PC-9 (cell line): ENCODE data around the gene MAN1C1.

ENCODE experiments used
- EZH2 ChIP-seq: fragments of 200-600 bp; sonication (generic); IDR thresholded peaks from 2 replicates; pipeline ENCODE4 v1.8.0; 2017; ENCODE audit warnings: antibody characterized with exemption, low read depth
- TF ChIP-seq, protein P1 (sequence below): fragments of 200-600 bp; sonication (generic); conservative IDR thresholded peaks from 2 replicates; pipeline ENCODE4 v1.6.1; 2017; ENCODE audit warnings: mixed run types, antibody characterized with exemption, mild to moderate bottlenecking, moderate library complexity

DNA sequence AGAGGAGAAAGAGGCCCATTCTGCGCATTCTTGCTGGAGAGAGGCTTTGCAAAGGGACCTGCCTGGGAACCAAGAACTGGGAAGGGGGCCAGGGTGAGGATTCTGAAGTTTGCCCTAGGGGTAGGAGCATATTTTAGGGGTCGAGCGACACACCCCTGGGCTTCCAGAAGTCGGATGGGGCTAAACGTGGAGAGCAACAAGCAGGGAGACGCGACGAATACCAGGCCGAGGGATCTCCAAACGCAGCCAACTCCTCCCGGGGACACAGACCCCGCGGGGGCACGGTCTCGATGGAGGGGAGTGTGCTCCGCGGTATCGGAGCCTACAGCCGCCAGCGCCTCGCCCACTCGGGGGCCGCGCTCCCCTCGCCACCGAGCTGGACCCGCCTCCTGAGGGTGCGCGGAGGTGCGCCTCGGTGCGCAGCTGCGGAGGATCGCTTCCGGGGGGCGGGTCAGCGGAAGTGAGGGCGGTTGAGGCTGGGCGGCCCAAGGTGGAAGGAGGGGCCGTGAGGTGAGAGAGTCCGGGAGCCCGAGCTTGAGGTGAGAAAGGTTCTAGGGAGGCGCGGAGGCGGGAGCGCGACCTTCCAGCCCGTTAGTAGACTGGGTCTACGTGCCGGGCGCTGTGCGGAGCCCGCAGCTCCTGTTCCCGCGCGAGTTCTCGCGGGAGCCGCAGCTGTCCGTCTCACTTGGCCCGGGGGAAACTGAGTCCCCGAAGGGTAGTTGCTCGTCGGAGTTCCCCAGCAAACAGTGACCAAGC lies 203.1 kb downstream of the MAN1C1 start, which contains the start of gene MTFR1L:
- TF ChIP-seq, protein P1, sequence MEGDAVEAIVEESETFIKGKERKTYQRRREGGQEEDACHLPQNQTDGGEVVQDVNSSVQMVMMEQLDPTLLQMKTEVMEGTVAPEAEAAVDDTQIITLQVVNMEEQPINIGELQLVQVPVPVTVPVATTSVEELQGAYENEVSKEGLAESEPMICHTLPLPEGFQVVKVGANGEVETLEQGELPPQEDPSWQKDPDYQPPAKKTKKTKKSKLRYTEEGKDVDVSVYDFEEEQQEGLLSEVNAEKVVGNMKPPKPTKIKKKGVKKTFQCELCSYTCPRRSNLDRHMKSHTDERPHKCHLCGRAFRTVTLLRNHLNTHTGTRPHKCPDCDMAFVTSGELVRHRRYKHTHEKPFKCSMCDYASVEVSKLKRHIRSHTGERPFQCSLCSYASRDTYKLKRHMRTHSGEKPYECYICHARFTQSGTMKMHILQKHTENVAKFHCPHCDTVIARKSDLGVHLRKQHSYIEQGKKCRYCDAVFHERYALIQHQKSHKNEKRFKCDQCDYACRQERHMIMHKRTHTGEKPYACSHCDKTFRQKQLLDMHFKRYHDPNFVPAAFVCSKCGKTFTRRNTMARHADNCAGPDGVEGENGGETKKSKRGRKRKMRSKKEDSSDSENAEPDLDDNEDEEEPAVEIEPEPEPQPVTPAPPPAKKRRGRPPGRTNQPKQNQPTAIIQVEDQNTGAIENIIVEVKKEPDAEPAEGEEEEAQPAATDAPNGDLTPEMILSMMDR, result no peak
- no peak for TF ChIP-seq EZH2
